GM19452 (cell line): ENCODE data around the gene FRMPD2.
A peak's percentile ranks its signal among the peaks of the same experiment; 100 is the strongest.
"Not testable (repeated sequence)": the region's sequence is repeated elsewhere in the genome, so short reads cannot be mapped to it uniquely, and the experiment has no call there.

Experiments
- ATAC-seq: cut with Tn5 transposase; IDR thresholded peaks from one replicate; pipeline ENCODE4 v1.9.1; 2021; ENCODE audit not compliant: unreplicated experiment

Gene FRMPD2

GRCh38 chr10:48290286-48290685 is 15.8 kb upstream of the FRMPD2 start:
- no peak for ATAC-seq

GRCh38 chr10:48289501-48290238 is 15.2 kb upstream of the FRMPD2 start:
- ATAC-seq: peak; percentile 42

DNA sequence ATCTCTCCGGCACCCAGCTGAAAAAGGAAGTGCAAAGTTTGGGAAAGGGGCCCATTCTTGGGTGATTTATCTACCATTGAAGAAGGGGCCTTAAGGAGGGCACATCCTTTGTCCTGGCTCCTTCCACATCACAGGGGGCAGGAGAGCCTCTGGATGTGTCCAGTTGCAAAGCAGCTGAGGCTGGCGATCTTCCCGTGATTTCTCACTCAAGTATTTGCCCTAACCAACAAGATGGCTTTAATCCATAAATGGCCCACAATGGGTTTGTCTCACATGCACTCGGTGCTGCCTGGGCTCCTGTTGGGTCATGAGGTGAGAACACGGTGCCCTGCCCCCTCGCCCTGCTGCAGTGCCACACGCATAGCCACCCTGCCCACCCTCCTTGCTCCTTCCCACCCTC is 14.2 kb upstream of the FRMPD2 start:
- no peak for ATAC-seq

DNA sequence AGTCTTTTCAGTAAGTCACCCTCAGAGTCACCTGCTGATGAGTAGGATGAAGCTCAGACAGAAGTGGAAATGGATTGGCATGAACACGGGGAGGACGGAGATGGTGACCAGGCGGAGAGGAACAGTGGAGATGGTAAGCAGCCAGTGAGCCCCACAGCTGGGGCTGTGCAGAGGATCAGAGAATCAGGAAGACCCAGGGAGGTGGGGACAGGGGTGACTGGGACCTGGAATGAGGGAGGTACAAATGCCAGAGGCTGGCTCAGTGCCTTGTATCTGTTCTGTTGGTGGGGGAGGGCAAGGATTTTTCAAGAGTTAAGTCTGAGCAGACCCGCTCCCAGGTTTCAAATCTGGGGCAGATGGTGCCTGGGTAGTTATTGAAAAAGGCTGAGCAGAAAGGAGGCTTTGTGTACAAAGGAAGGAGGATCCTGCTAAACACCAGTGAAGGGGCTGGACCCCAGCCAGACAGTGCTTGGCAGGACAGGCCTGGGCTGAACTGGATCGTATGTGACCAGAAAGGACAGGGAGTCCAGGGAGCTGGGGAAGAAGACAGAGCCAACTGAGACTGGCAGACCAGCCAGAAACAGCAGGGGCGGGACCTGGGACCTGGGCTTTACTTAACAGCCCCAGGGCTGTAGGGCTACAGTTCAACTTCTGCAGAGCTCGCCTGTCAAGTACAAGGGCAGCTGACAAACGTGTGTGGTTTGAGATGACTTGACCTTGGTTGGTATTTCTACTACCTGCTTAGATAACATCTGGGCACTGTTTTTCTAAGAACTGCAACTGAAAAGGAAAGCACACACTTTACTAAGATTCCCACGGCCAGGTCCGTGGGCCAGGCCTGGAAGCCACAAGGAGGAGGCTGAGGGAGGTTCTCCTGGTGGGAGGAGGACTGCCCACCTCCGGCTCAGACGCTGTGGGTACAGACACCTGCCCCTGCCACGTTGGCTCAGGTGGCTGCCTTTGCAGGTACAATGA is 13.2 kb upstream of the FRMPD2 start:
- no peak for ATAC-seq

DNA sequence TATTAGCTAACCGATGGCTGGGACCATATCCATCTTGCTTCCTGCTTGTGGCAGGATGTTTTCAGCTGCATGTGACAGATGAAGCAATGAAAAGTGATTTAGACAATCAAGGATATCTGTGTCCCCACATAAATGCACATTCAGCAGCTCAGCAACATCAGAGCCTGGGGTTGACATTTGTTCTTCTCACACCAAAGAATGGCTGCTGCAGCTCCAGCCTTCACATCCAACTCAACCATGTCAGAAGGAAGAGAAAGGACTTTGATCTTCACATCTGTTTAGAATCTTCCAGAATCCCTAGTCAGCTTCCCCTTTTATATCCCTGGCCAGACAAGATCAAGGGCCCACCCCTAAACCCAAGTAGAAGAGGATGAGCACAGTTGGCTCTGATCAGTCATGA is 11.9 kb upstream of the FRMPD2 start:
- ATAC-seq: no peak

DNA sequence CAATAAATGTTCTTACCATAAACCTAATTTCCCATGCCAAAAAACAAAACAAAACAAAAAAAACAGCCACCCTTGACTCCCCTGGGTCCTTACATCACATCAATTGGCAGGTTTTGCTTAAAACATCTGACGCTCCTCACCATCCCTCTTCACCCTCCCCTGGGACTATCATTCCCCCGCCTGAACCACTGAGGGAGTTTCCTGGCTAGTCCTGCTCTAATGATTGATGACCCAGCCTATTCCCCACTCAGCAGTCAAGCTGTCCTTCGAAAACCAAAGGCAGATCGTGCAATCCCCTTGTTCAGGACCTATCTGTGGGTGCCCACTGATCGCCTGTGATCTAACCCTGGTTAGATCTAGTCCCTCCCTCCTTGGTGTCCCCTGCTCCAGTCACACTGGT is 11.2 kb upstream of the FRMPD2 start:
- ATAC-seq: no peak

- no peak for ATAC-seq
Observed at GRCh38 chr10:48284811-48285210, 10.3 kb upstream of the FRMPD2 start.

- ATAC-seq: no peak
Observed at GRCh38 chr10:48284002-48284546, 9.6 kb upstream of the FRMPD2 start.

DNA sequence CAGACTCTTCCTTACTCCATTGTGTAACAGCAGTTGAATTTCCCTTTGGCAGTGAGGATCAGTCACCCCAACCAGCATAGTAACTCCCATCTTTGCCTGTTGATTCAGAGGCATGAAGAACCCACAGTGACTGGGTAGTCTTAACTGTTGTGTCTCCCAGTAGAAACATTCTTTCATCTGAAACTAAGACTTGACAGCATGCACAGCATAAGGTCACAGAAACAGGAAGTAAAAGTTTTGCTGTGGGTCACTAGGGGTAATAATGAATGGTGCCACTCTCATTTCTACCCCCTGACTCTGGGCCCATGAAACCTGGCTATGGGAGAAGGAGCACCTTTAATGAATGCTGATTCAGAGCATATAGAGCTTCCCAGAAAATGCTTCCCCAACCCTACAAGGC is 8.3 kb upstream of the FRMPD2 start:
- ATAC-seq: peak; percentile 66

DNA sequence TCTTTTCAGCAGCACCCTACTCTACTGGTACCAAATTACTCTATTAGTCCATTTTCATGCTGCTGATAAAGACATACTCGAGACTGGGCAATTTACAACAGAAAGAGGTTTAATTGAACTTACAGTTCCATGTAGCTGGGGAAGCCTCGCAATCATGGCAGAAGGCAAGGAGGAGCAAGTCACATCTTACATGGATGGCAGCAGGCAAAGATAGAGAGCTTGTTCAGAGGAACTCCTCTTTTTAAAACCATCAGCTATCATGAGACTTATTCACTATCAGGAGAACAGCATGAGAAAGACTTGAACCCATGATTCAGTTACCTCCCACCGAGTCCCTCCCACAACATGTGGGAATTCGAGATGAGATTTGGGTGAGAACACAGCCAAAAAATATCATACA is 7.2 kb upstream of the FRMPD2 start:
- ATAC-seq: not testable (repeated sequence)

DNA sequence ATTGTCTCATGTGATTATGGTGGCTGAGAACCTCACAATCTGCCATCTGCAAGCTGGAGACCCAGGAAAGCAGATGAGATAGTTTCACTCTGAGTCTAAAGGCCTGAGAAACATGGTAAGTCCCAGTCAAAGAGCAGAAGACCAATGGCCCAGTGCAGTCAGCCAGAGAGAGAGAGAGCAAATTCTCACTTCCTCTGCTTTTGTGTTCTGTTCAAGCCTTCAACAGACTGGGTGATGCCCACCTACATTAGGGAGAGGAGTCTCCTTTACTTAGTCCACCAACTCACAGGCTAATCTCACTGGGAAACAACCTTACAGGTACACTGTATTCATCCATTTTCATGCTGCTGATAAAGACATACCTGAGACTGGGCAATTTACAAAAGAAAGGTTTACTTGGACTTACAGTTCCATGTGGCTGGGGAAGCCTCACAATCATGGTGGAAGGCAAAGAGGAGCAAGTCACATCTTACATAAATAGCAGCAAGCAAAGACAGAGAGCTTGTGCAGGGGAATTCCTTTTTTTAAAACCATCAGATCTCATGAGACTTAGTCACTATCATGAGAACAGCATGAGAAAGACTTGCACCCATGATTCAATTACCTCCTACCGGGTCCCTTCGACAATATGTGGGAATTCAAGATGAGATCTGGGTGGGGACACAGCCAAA is 4.7 kb upstream of the FRMPD2 start:
- peak; percentile 85 for ATAC-seq

DNA sequence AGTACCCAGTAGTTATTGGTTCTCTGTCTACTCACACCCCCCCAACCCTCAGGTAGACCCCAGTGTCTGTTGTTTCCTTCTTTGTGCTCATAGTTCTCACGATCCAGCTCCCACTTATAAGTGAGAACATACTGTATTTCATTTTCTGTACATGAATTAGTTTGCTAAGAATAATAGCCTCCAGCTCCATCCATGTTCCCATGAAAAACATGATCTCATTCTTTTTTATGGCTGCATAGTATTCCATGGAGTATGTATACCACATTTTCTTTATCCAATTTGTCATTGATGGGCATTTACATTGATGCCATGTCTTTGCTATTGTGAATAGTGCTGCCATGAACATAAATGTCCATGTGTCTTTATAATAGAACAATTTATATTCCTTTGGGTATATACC is 2.6 kb upstream of the FRMPD2 start:
- ATAC-seq: no peak

DNA sequence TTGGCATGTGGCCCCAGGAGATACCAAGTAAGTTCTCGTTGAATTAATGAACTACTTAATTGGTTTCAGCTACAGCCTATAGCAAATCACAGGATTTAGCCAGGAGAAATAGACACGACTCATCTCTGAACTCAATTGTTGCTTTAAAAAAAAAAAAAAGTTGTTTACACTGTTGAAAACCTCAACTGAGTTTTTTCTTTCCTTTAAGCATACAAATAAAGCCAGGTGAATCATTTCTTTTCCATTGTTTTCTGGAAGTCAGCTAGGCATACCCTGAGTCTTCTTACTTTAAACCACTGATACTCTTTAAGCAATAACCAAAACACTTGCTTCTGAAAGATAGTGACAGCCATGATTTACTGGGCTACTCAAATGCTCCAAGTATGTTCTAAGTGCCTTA is 755 bp downstream of the FRMPD2 start:
- no peak for ATAC-seq

DNA sequence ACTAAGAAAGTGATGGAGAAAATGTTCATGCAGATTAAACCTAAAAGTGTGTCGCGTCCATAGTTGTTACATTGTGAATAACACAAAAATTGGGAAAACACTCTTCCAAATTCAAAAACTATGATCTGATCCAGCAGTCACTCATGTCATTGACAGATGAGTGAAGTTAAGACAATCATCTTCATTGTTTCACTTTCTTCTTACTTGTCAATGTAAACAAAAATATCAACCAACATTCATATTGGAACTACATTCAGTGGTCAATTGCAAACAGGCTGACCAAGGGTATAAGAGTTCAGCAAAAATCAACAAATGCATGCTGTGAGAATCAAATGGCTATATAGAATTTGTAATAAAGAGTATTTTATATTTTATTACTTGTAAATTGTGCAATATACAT is 1.8 kb downstream of the FRMPD2 start:
- no peak for ATAC-seq

- ATAC-seq: no peak
Observed at GRCh38 chr10:48271047-48271730, 3.3 kb downstream of the FRMPD2 start.

DNA sequence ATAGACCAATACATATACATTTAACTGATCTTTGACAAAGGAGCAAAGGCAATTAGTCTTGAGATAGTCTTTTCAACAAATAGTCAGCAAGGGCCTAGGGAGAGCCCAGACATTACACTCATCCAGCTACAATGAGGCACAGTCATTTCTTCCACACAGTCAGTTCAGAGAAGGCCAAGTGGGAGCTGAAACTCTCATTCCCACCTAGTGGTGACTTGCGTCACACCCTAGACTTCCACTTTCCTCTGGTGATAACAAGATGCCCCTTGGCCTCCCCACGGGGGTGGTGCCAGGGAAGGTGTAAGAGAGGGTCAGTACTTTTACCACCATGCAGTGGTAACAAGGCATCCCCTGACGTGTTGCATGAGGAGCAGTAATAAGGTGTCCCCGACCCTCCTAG is 8.0 kb downstream of the FRMPD2 start:
- ATAC-seq: peak; percentile 49

DNA sequence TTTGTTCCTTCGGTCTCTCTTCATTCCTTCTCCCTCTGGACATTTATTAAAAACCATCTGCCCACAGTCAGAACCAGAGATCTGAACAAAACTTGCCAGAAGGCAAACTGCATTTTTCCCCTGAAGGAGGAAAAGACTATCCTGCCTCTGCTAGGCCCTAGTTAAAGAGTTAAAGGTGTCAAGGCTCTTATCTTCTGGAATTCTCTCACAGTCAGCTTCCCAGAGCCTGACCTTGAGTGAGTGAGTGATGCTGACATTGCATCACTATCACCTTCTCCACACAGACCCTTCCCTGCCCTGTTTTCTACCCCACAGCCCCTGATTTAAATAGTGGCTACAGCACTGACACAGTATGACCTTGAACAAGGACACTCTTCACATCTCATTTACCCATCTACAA is 16.4 kb downstream of the FRMPD2 start:
- ATAC-seq: no peak

DNA sequence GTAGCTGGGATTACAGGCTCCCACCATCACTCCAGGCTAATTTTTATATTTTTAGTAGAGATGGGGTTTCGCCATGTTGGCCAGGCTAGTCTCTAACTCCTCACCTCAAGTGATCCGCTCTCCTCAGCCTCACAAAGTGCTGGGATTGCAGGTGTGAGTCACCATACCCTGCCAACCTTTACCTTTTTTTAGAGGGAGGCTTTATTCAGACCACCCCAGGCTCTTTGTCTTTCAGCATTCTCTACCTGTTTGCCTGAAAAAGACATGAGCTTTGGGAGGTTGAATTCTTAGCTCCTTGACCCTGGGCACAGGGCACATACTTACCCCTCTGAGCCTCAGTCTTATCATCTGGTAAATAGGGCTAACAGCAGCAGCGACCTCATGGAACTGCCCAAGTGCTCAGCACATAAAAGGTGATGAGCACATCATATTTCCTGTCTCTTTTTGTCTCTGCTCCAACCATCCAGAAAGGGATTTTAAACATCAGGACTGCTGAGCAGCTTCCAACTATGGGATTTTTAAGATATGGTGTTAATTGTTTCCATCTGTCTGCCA is 17.0 kb downstream of the FRMPD2 start:
- ATAC-seq: no peak

DNA sequence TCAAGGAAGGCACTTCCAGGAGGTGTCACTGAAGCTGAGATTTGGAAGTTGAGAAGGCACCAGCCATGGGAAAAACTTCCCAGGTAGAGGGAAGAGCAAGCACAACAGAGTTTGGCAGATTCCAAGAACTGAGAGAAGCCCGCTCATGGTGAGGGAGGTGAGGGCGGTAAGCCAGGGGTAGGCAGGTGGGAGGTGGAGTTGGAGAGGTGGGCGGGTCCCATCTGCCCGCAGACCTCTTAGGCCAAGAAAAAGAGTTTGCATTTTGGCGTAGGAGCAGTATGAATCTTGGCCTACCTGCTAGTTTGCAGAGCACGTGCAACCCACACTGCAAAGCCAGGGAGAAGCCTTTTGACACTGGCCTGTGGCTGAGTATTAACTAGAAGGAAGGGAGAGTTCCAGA is 18.8 kb downstream of the FRMPD2 start:
- ATAC-seq: no peak

DNA sequence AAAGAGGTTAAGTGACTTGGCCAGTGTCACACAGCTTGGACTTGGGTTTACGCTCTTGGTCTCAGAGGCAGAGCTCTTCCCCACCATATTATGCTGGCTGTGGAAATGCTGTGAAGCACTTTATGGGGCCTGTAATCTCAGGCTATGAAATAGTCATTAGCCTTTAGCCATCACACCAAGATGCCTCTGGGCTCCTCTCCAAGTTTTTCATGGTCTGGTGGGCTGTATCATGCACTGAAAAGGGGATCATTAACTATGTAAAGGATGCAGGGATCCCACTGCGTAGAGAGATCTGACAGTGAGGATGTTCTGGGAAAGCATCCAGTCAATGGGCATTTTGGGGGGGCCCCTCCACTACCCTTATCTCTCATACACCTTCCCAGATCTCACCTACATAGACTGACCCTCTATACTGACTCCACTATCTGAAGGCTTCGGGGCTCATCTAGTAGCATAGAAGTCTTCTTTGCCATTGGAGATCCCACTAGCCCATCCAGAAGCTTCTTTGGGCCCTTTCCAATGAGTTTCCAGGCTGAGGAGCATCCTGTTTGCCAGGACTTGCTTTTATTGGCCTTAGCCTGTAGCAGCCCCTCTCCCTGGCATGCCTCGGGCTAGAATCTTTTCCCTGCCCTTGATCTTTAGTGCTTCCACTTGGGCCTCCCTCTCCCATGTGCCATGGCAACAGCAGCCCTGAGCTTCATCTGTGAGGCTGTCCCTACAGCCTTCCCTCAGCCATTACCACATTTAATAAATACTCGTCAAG is 19.6 kb downstream of the FRMPD2 start:
- ATAC-seq: no peak
